Heart left ventricle (tissue), 13 donors: ENCODE measurements around the gene ATP13A4.

Experiments used
- CTCF ChIP-seq, 12 donors: fragments of 200-600 bp; sonication (generic) in 4 of 12; IDR thresholded peaks; one replicate each; pipeline versions ENCODE4 v1.5.0 to v1.8.0; 2018 to 2022; ENCODE audit warnings: antibody characterized with exemption in 12 of 12, mild to moderate bottlenecking in 5 of 12
- POLR2A ChIP-seq, 2 donors: fragments of 450-650 bp; IDR thresholded peaks; one replicate each; pipeline ENCODE4 v1.6.1; 2017; ENCODE audit warnings: antibody characterized with exemption in 2 of 2, mild to moderate bottlenecking in 2 of 2, moderate library complexity in 2 of 2
- donor health status: ischemic (EF 13 %, LVEDD 7.1; RV severe dilation, severe dysfunction).
- donor health status: DM: no; HTN: yes; CAD: no.
- donor health status: DM: no; HTN: no; CAD: no.
- donor health status: ischemic (EF 25% LVEDD 6.9; RV normal size, moderate dysfunction).
- donor health status: ischemic (EF 25% LVEDD 5.7; RV mildly dilated, moderate dysfunction).
- donor health status: ischemic (EF 35%, LVEDD 5.7; RV mildly dilated, moderate dysfunction).
- donor health status: nonischemic (EF 11% LVEDD 7.7; RV severe dilation, severe dysfunction).
- donor health status: DM: yes; HTN: yes; CAD: no.
- donor health status: PGD.
- donor health status: ischemic (EF 29% LVEDD 5.4; RV normal size, mild dysfunction).
- donor health status: nonischemic (EF 23%, LVEDD 6.1; RV moderate dilation, normal function).

- TF ChIP-seq POLR2A (IDR thresholded peaks at IDR 0.05): no peak
- no peak for TF ChIP-seq CTCF (IDR thresholded peaks at IDR 0.05)
Measured at GRCh38 chr3:193491026-193491425, 63.7 kb downstream of the ATP13A4 start.
